IMR-90 (cell line): Measurements from ENCODE around the gene POLD4.

Experiments
- BHLHE40 ChIP-seq: fragments of 150-350 bp; IDR thresholded peaks from 2 replicates; pipeline ENCODE4 v1.6.1; 2016; ENCODE audit warnings: mild to moderate bottlenecking, low read depth, low read length
- CEBPB ChIP-seq: IDR thresholded peaks from 2 replicates; pipeline ENCODE4 v1.6.1; 2012; ENCODE audit warnings: low read depth, low read length, improper control_type of control experiment
- CTCF ChIP-seq: conservative IDR thresholded peaks from 2 replicates; pipeline ENCODE4 v1.5.1; 2012; ENCODE audit warnings: mild to moderate bottlenecking, low read depth, low read length, improper control_type of control experiment
- ELK1 ChIP-seq: fragments of 150-350 bp; IDR thresholded peaks from 2 replicates; pipeline ENCODE4 v1.6.1; 2016; ENCODE audit warnings: low read depth, mild to moderate bottlenecking, low read length, moderate library complexity, borderline replicate concordance
- FOS ChIP-seq: fragments of 150-350 bp; IDR thresholded peaks from 2 replicates; pipeline ENCODE4 v1.6.1; 2016; ENCODE audit warnings: low read depth, low read length
- MAFK ChIP-seq: IDR thresholded peaks from 2 replicates; pipeline ENCODE4 v1.6.1; 2012; ENCODE audit warnings: low read depth, low read length, improper control_type of control experiment
- MAZ ChIP-seq: IDR thresholded peaks from 2 replicates; pipeline ENCODE4 v1.6.1; 2012; ENCODE audit warnings: low read depth, mild to moderate bottlenecking, low read length, improper control_type of control experiment, moderate library complexity, borderline replicate concordance
- MXI1 ChIP-seq: IDR thresholded peaks from 2 replicates; pipeline ENCODE4 v1.6.1; 2012; ENCODE audit warnings: low read depth, mild to moderate bottlenecking, low read length, moderate library complexity, borderline replicate concordance
- POLR2A ChIP-seq: IDR thresholded peaks from 2 replicates; pipeline ENCODE4 v1.6.1; 2012; ENCODE audit warnings: mild to moderate bottlenecking, low read depth, low read length
- RAD21 ChIP-seq: IDR thresholded peaks from 2 replicates; pipeline ENCODE4 v1.6.1; 2012; ENCODE audit warnings: low read length, improper control_type of control experiment
- RCOR1 ChIP-seq: IDR thresholded peaks from 2 replicates; pipeline ENCODE4 v1.6.1; 2012; ENCODE audit warnings: mild to moderate bottlenecking, low read length, improper control_type of control experiment; ENCODE audit not compliant: insufficient replicate concordance
- RFX5 ChIP-seq: IDR thresholded peaks from 2 replicates; pipeline ENCODE4 v1.8.0; 2012; ENCODE audit warnings: low read depth, mild to moderate bottlenecking, low read length, moderate library complexity
- SMC3 ChIP-seq: fragments of 150-350 bp; IDR thresholded peaks from 2 replicates; pipeline ENCODE4 v1.6.1; 2016; ENCODE audit warnings: low read depth, mild to moderate bottlenecking, antibody characterized with exemption, low read length, moderate library complexity
- USF2 ChIP-seq: fragments of 150-350 bp; IDR thresholded peaks from 2 replicates; pipeline ENCODE4 v1.6.1; 2017; ENCODE audit warnings: mild to moderate bottlenecking, antibody characterized with exemption, low read length, low read depth

GRCh38 chr11:67349036-67349435, 4.3 kb downstream of the POLD4 start:
- TF ChIP-seq CTCF, result no peak
- TF ChIP-seq POLR2A, result no peak
- TF ChIP-seq RFX5, result no peak
- TF ChIP-seq USF2, result no peak
- TF ChIP-seq MXI1, result no peak
- TF ChIP-seq FOS, result no peak
- no peak for TF ChIP-seq MAFK
- TF ChIP-seq RAD21, result no peak
- no peak for TF ChIP-seq ELK1
- TF ChIP-seq CEBPB, result no peak
- TF ChIP-seq SMC3, result no peak
- no peak for TF ChIP-seq MAZ
- no peak for TF ChIP-seq BHLHE40
- no peak for TF ChIP-seq RCOR1
